ENCODE measurements around the gene ETAA1. TPM values are rescaled to one million over a fixed set of nuclear protein-coding genes. Genes with fewer than 3 reads are reported as not detected.

Gene ETAA1
- total RNA-seq, 1 experiment from 2014 or later = 18.8 TPM

GRCh38 chr2:67456428-67456827 lies 59.3 kb downstream of the ETAA1 start:
- no peaks in the 10 kb centered on the region for H3K79me1 ChIP-seq (ENCODE audit: insufficient read depth, low read depth, low read length, poor library complexity, severe bottlenecking)
- Mint-ChIP-seq H3K27ac (no peak overlapping the region), H3K9me3 (no peaks in the 10 kb centered on the region), H3K4me3 (no peak overlapping the region), H3K4me1 (peaks cover 10 to 11% of the 10 kb centered on the region in 2 experiments), H3K36me3 (ENCODE audit: insufficient read depth in 1 of 3, low read depth in 3 of 3) (no peaks in the 10 kb centered on the region), H3K27me3 (ENCODE audit: low read depth) (no peaks in the 10 kb centered on the region)
- H3K18ac ChIP-seq (ENCODE audit: insufficient read length, low read depth, low read length) = no peak overlapping the region
- H3K27ac ChIP-seq (ENCODE audit: insufficient read length, low read depth, low read length) = no peak overlapping the region
- H3K4me2 ChIP-seq (ENCODE audit: insufficient read depth, insufficient read length, low read length) = no peak overlapping the region
- no peak overlapping the region for H2AK5ac ChIP-seq (ENCODE audit: insufficient read length, low read length)
- no peak overlapping the region for H3K23ac ChIP-seq (ENCODE audit: insufficient read length, low read depth, low read length)
- no peaks in the 10 kb centered on the region for H3K27me3 ChIP-seq (ENCODE audit: insufficient read depth, low read length)
- H2AFZ ChIP-seq (ENCODE audit: low read length) = no peak overlapping the region
- H4K5ac ChIP-seq (ENCODE audit: insufficient read length, low read depth, low read length) = no peak overlapping the region
- no peaks in the 10 kb centered on the region for H3K4me1 ChIP-seq (ENCODE audit: insufficient read depth, low read length)
- H3K23me2 ChIP-seq (ENCODE audit: insufficient read length, low read depth, low read length, poor library complexity, severe bottlenecking) = no peaks in the 10 kb centered on the region
- H3K56ac ChIP-seq (ENCODE audit: insufficient read length, low read depth, low read length) = no peak overlapping the region
- no peak overlapping the region for H4K91ac ChIP-seq (ENCODE audit: insufficient read length, low read depth, low read length)
- no peak overlapping the region for H4K8ac ChIP-seq (replicated peaks; ENCODE audit: insufficient read length, low read depth, low read length)
- no peak overlapping the region for H2BK120ac ChIP-seq (ENCODE audit: low read depth, low read length, poor library complexity, severe bottlenecking)
- no peak for DNase-seq
- no peak overlapping the region for H3T11ph ChIP-seq (ENCODE audit: low read length)
- TF ChIP-seq CTCF (conservative IDR thresholded peaks at IDR 0.05) = no peak
- H3K4ac ChIP-seq (ENCODE audit: low read depth, low read length) = no peak overlapping the region
- H3K9ac ChIP-seq (ENCODE audit: extremely low read depth, insufficient read length, low read length) = no peak overlapping the region
- H3K79me2 ChIP-seq (ENCODE audit: insufficient read depth, low read length) = no peaks in the 10 kb centered on the region
- no peak overlapping the region for H2BK5ac ChIP-seq (ENCODE audit: insufficient read length, low read length)
- no peak overlapping the region for H2BK20ac ChIP-seq (ENCODE audit: low read depth, low read length, poor library complexity, severe bottlenecking)
- H4K20me1 ChIP-seq (ENCODE audit: control insufficient read depth, insufficient read depth, insufficient read length) = no peaks in the 10 kb centered on the region
- no CpG with 5 or more reads among the region's 2 CpGs for WGBS (ENCODE audit: extremely low coverage, insufficient read length, low lambda C conversion rate)
- no peak overlapping the region for H2BK12ac ChIP-seq (ENCODE audit: insufficient read length, low read depth, low read length)
- H2BK15ac ChIP-seq (ENCODE audit: low read depth, low read length) = no peak overlapping the region
- H3K9me3 ChIP-seq (ENCODE audit: control insufficient read depth, low read depth, low read length) = no peaks in the 10 kb centered on the region
- H3K14ac ChIP-seq (ENCODE audit: insufficient read depth, low read length) = no peak overlapping the region
